ENCODE data around the gene DLL1.

DLL1 gene

GRCh38 chr6:170281331-170282292, 9.3 kb downstream of the DLL1 start:
- no peaks in the 10 kb centered on the region for H3K36me3 ChIP-seq (ENCODE audit: control insufficient read depth, insufficient read depth, low read length)
- WGBS, 2 experiments (ENCODE audit: insufficient coverage in 2 of 2): 90 to 91% methylated on average over 33 to 41 of the region's 48 CpGs
- H3K4me1 ChIP-seq (ENCODE audit: control insufficient read depth, insufficient read depth, low read length, poor library complexity, severe bottlenecking): peaks cover 3% of the 10 kb centered on the region
- H3K27ac ChIP-seq (ENCODE audit: low read depth, low read length, severe bottlenecking): no peak overlapping the region
- H3K9me3 ChIP-seq (ENCODE audit: control insufficient read depth, low read length): no peaks in the 10 kb centered on the region
- H3K4me3 ChIP-seq (ENCODE audit: extremely low read depth, insufficient read depth, low read length, poor library complexity, severe bottlenecking): no peak overlapping the region

GRCh38 chr6:170280689-170281045, 10.2 kb downstream of the DLL1 start:
- no peaks in the 10 kb centered on the region for H3K9me3 ChIP-seq (ENCODE audit: control insufficient read depth, low read length)
- 88 to 91% methylated on average over 16 to 23 of the region's 23 CpGs for WGBS, 2 experiments (ENCODE audit: insufficient coverage in 2 of 2)
- no peaks in the 10 kb centered on the region for H3K36me3 ChIP-seq (ENCODE audit: control insufficient read depth, insufficient read depth, low read length)
- H3K27ac ChIP-seq (ENCODE audit: low read depth, low read length, severe bottlenecking): no peak overlapping the region
- no peak overlapping the region for H3K4me3 ChIP-seq (ENCODE audit: extremely low read depth, insufficient read depth, low read length, poor library complexity, severe bottlenecking)
- H3K4me1 ChIP-seq (ENCODE audit: control insufficient read depth, insufficient read depth, low read length, poor library complexity, severe bottlenecking): peaks cover 3% of the 10 kb centered on the region

- no peaks in the 10 kb centered on the region for H3K36me3 ChIP-seq (ENCODE audit: control insufficient read depth, insufficient read depth, low read length)
- WGBS, 2 experiments (ENCODE audit: insufficient coverage in 2 of 2): 89 to 94% methylated on average over 36 of the region's 36 CpGs
- peaks cover 3% of the 10 kb centered on the region for H3K4me1 ChIP-seq (ENCODE audit: control insufficient read depth, insufficient read depth, low read length, poor library complexity, severe bottlenecking)
- no peak overlapping the region for H3K4me3 ChIP-seq (ENCODE audit: extremely low read depth, insufficient read depth, low read length, poor library complexity, severe bottlenecking)
- H3K27ac ChIP-seq (ENCODE audit: low read depth, low read length, severe bottlenecking): no peak overlapping the region
- H3K9me3 ChIP-seq (ENCODE audit: control insufficient read depth, low read length): no peaks in the 10 kb centered on the region
These were observed 10.7 kb downstream of the DLL1 start for GRCh38 chr6:170279977-170280688.

GRCh38 chr6:170279426-170279825, 11.5 kb downstream of the DLL1 start:
- WGBS, 2 experiments (ENCODE audit: insufficient coverage in 2 of 2): 85 to 96% methylated on average over 6 to 7 of the region's 8 CpGs
- no peak overlapping the region for H3K27ac ChIP-seq (ENCODE audit: low read depth, low read length, severe bottlenecking)
- H3K4me1 ChIP-seq (ENCODE audit: control insufficient read depth, insufficient read depth, low read length, poor library complexity, severe bottlenecking): peaks cover 3% of the 10 kb centered on the region
- no peaks in the 10 kb centered on the region for H3K9me3 ChIP-seq (ENCODE audit: control insufficient read depth, low read length)
- no peak overlapping the region for H3K4me3 ChIP-seq (ENCODE audit: extremely low read depth, insufficient read depth, low read length, poor library complexity, severe bottlenecking)
- H3K36me3 ChIP-seq (ENCODE audit: control insufficient read depth, insufficient read depth, low read length): no peaks in the 10 kb centered on the region

GRCh38 chr6:170278743-170279094, 12.2 kb downstream of the DLL1 start:
- Histone ChIP-seq H3K27ac (ENCODE audit: low read depth, low read length, severe bottlenecking) (no peak overlapping the region), H3K4me1 (ENCODE audit: control insufficient read depth, insufficient read depth, low read length, poor library complexity, severe bottlenecking) (peaks cover 3% of the 10 kb centered on the region), H3K36me3 (ENCODE audit: control insufficient read depth, insufficient read depth, low read length) (no peaks in the 10 kb centered on the region), H3K9me3 (ENCODE audit: control insufficient read depth, low read length) (no peaks in the 10 kb centered on the region), H3K4me3 (ENCODE audit: extremely low read depth, insufficient read depth, low read length, poor library complexity, severe bottlenecking) (no peak overlapping the region)
- WGBS, 2 experiments (ENCODE audit: insufficient coverage in 2 of 2): 83 to 92% methylated on average over 8 to 9 of the region's 9 CpGs

GRCh38 chr6:170277893-170278742, 12.8 kb downstream of the DLL1 start:
- Histone ChIP-seq H3K27ac (ENCODE audit: low read depth, low read length, severe bottlenecking) (no peak overlapping the region), H3K9me3 (ENCODE audit: control insufficient read depth, low read length) (no peaks in the 10 kb centered on the region), H3K4me1 (ENCODE audit: control insufficient read depth, insufficient read depth, low read length, poor library complexity, severe bottlenecking) (peaks cover 3% of the 10 kb centered on the region), H3K4me3 (ENCODE audit: extremely low read depth, insufficient read depth, low read length, poor library complexity, severe bottlenecking) (no peak overlapping the region), H3K36me3 (ENCODE audit: control insufficient read depth, insufficient read depth, low read length) (no peaks in the 10 kb centered on the region)
- WGBS, 2 experiments (ENCODE audit: insufficient coverage in 2 of 2): 69 to 81% methylated on average over 3 to 5 of the region's 8 CpGs

GRCh38 chr6:170276369-170277057, 14.4 kb downstream of the DLL1 start:
- WGBS, 2 experiments (ENCODE audit: insufficient coverage in 2 of 2): 88 to 90% methylated on average over 14 to 20 of the region's 29 CpGs
- Histone ChIP-seq H3K4me3 (ENCODE audit: extremely low read depth, insufficient read depth, low read length, poor library complexity, severe bottlenecking) (no peak overlapping the region), H3K4me1 (ENCODE audit: control insufficient read depth, insufficient read depth, low read length, poor library complexity, severe bottlenecking) (peaks cover 3% of the 10 kb centered on the region), H3K36me3 (ENCODE audit: control insufficient read depth, insufficient read depth, low read length) (no peaks in the 10 kb centered on the region), H3K9me3 (ENCODE audit: control insufficient read depth, low read length) (no peaks in the 10 kb centered on the region), H3K27ac (ENCODE audit: low read depth, low read length, severe bottlenecking) (no peak overlapping the region)

- Histone ChIP-seq H3K9me3 (ENCODE audit: control insufficient read depth, low read length) (no peaks in the 10 kb centered on the region), H3K4me3 (ENCODE audit: extremely low read depth, insufficient read depth, low read length, poor library complexity, severe bottlenecking) (no peak overlapping the region), H3K36me3 (ENCODE audit: control insufficient read depth, insufficient read depth, low read length) (no peaks in the 10 kb centered on the region), H3K27ac (ENCODE audit: low read depth, low read length, severe bottlenecking) (no peak overlapping the region), H3K4me1 (ENCODE audit: control insufficient read depth, insufficient read depth, low read length, poor library complexity, severe bottlenecking) (peaks cover 4% of the 10 kb centered on the region)
- WGBS, 2 experiments (ENCODE audit: insufficient coverage in 2 of 2): 93 to 95% methylated on average over 35 to 36 of the region's 36 CpGs
These were observed 15.9 kb downstream of the DLL1 start for GRCh38 chr6:170274713-170275560.

- H3K4me1 ChIP-seq (ENCODE audit: control insufficient read depth, insufficient read depth, low read length, poor library complexity, severe bottlenecking): peaks cover 11% of the 10 kb centered on the region
These were observed 17.2 kb downstream of the DLL1 start for GRCh38 chr6:170273681-170274080.

More at GRCh38 chr6:170273681-170274080, 17.2 kb downstream of the DLL1 start:
- no peak overlapping the region for H3K27ac ChIP-seq (ENCODE audit: low read depth, low read length, severe bottlenecking)
- no peaks in the 10 kb centered on the region for H3K9me3 ChIP-seq (ENCODE audit: control insufficient read depth, low read length)
- no peaks in the 10 kb centered on the region for H3K36me3 ChIP-seq (ENCODE audit: control insufficient read depth, insufficient read depth, low read length)
- 81 to 88% methylated on average over 7 of the region's 7 CpGs for WGBS, 2 experiments (ENCODE audit: insufficient coverage in 2 of 2)
- H3K4me3 ChIP-seq (ENCODE audit: extremely low read depth, insufficient read depth, low read length, poor library complexity, severe bottlenecking): no peak overlapping the region
